HG02973 (cell line): ENCODE data around the gene PPP1R9B.

Experiments used
- ATAC-seq: cut with Tn5 transposase; IDR thresholded peaks from one replicate; pipeline ENCODE4 v1.9.1; 2021; ENCODE audit warnings: moderate library complexity; ENCODE audit not compliant: unreplicated experiment

The PPP1R9B gene

DNA sequence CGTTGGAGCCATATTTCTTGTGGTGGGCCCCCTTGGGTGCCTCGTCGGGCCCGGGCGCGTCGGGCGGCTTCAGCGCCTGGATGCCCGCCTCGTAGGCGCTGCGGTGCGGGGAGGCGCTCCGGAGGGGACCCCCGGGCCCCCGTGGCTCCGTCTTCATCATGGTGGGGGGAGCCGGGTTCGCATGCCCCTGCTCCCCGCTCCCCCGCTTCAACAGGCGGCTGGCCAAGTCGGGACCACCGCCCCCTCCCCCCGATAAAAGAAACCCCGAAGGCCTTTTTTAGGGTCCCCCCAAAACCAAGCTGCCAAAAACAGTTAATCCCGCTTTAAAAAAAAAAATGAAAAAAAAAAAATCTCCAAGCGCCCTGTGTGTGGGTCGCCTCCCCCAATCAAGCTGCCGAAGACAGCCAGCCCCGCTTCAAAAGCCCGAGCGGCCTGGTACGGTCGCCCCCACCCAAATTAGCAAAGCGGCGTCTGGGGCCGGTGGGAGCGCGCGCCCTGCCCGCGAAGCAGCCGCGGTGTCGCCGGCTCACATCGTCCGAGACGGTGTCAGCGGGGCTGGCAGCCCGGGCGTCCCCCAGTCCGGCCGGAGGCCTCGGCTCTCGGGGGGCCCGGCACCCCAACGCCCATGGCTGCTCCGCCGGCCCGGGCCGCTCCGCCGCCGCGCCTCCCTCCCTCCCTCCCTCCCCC, at the start of gene PPP1R9B:
TSS of gene PPP1R9B (minus strand) at position 324 of the 687 bp plus-strand sequence. CDS start at position 160, 164 bp downstream.
- ATAC-seq: no peak

GRCh38 chr17:50199803-50200456, 49.5 kb upstream of the PPP1R9B start:
- ATAC-seq: peak; percentile 24

- ATAC-seq: no peak
These were observed 48.8 kb upstream of the PPP1R9B start for GRCh38 chr17:50199211-50199802.

DNA sequence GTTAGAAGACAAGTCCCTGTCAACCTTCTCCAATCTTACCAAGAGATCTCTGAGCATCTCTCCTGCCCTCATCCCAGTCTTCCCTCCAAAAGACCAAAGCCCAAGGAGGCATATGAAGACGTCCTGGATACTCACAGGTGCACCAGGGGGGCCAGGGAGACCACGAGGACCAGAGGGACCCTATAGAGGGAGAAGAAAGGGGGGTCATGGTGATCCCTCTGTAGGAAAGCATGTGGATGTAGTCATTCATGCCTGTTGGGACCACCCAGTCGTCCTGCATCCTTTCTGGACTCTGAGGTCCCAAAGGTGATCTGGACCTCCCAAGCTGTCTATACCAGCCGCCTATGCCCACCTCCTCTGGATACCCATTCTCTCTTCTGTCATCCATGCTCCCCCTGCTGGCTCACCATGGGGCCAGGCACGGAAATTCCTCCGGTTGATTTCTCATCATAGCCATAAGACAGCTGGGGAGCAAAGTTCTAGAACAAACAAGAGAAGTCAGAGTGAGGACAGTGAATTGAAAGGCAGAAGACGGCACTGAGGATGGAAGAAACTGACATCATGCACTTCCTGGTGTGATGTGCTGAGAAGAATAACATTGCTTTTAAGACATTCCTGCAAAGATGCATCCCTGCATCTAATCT, 47.7 kb upstream of the PPP1R9B start:
- no peak for ATAC-seq

GRCh38 chr17:50196826-50197225, 46.3 kb upstream of the PPP1R9B start:
- no peak for ATAC-seq

DNA sequence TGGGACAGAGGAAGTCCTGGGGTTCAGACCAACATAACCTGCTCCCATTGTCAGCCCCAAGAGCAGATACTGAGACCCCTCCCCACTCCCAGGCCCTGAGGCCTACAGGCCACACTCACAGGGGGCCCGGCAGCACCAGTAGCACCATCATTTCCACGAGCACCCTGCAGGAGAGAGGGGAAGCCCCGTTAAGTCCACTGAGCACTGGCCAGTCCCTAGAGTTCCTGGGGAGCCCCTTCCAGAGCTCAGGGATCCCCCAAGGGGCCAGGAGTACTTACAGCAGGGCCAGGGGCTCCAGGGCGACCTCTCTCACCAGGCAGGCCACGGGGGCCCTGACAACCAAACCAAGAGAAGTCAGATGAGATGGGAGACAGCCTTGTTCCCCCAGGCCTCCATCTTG, 45.6 kb upstream of the PPP1R9B start:
- no peak for ATAC-seq

DNA sequence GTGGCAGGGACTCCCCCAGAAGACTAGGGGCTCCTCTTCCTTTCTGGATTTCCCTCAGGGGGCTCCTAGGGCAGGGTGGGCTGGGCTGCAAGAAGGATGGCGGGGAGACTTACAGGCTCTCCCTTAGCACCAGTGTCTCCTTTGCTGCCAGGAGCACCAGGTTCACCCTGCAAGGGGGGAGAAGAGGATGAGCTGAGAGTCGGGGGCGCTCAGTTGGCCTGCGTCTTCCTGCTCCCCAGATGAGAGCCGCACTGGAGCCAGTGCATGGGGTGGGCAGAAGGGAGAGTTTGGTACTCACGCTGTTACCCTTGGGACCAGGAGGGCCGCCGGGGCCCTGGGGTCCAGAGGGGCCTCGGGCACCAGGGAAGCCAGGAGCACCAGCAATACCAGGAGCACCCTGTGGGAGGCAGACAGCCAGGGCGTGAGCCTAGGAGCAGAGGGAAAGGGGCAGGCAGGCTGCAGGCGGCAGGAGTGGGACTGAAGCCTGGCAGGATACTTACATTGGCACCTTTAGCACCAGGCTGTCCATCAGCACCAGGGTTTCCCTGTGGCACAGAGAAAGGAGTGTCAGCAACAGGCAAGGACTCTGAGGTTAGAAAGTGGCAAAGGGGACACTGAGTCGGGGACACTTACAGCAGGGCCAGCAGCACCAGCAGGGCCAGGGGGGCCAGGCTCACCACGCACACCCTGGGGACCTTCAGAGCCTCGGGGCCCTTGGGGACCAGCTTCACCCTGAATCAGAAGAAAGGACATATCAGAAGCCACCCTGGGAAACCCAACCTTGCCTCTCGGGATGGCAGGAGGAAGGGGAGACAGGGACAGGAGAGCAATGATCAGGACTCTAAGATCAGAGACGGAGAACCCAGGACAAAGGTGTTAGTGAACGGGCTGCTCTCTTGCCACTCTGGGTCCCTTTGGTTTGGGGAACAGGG, 44.7 kb upstream of the PPP1R9B start:
- no peak for ATAC-seq

DNA sequence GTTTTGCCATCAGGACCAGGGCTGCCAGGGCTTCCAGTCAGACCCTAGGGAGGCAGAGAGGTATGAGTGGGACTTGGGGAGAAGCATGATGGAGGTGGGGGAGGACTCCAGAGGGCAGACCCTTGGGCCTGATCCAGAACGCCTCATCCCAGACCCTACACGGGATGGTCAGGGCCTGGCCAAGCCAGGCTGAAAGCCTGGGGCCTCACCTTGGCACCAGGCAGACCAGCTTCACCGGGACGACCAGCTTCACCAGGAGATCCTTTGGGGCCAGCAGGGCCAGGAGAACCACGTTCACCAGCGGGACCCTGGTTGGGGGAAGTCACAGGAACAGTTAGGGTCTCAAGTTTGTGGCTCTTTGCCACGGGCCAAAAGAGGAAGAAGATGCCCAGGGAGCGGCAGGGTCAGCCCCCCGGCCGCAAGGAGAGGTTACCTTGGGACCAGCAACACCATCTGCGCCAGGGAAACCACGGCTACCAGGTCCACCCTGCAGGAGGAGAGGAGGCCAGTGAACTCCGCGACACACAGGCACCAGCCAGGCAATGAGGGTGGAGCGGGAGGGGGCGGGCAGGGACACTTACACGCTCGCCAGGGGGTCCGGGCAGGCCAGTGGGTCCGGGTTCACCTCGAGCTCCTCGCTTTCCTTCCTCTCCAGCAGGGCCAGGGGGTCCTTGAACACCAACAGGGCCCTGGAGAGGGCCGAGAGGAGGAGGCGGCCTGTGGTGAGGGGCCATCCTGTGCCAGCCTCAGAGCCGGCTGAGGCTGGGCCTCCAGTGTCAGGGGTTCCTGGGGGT, 43.9 kb upstream of the PPP1R9B start:
- ATAC-seq: no peak

DNA sequence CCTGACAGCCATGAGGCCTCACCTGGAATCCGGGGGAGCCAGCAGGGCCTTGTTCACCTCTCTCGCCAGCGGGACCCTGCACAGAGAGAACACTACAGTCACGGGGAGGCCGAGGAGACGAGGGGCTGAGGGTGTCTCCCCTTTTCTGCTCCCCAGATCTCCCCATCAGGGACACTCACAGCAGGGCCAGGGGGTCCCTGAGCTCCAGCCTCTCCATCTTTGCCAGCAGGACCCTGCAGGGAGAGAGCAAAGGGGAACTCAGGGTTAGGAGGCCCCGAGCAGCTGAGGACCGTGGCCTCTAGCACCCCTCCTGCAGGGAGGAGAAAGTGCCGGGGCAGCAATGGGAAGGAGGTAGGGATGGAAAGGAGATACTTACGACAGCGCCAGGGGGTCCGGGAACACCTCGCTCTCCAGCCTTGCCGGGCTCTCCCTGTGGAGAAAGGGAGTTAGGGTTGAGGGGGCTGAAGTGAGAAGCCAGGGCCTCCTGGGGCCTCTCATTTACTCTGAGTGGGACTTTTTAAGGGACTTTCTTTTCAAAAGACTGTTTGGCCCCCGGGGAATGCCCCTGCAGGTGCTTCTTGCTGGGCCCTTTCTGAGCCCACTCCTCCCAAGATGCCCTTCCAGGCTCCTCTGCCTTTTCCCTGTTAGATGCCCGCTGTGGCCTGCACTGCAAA, 42.3 kb upstream of the PPP1R9B start:
- ATAC-seq: no peak

DNA sequence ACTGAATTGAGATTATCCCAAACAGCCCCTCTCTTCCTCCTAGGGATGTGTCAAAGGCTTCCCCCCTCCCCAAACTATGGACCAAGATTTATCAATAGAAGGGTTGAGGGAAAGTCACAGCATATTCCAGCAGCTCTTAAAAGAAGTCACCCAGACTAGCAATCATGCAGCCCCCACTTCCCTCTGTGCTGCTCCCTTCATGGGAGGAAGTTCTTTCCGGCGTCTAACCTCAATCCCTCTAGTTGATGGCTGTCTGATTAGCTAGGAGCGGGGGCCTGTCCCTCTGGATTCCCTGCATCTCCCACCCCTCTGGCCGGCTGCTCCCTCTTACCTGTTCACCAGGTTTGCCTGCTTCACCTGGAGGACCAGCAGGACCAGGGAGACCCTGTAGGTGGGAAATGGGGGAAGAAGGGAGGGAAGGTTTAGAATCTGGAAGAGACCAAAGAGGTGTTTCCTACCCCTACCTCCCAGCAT, 41.7 kb upstream of the PPP1R9B start:
- ATAC-seq: no peak

DNA sequence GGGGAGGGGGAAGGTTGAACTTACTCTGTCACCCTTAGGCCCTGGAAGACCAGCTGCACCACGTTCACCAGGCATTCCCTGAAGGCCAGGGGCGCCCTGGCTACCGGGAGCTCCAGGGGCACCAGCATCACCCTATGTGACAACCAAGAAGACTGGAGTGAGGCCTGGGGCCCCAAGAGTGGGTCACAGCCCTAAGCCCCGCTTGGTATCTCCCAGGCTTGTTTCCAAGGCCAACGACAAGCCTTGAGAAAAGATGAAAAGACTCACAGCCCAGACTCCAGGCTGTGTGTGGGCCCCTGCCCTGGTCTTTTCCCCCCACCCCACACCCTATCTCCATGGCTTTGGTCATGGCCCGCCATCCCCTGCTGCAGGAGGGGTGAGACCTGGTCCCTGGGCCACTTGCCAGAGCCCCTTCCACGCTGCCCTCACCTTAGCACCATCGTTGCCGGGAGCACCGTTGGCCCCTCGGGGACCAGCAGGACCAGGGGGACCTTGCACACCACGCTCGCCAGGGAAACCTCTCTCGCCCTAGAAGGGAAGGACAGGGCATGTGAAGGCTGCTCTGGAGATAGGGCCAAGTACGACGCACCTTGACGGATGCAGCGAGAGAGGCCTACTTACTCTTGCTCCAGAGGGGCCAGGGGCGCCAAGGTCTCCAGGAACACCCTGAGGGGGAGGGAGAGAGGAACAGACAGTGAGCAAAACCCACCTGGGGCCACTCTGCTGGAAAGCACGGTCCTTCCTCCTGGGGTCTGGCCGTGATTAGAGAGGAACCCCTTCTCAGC, 41.1 kb upstream of the PPP1R9B start:
- ATAC-seq: no peak

GRCh38 chr17:50190603-50191358, 40.3 kb upstream of the PPP1R9B start:
- no peak for ATAC-seq

DNA sequence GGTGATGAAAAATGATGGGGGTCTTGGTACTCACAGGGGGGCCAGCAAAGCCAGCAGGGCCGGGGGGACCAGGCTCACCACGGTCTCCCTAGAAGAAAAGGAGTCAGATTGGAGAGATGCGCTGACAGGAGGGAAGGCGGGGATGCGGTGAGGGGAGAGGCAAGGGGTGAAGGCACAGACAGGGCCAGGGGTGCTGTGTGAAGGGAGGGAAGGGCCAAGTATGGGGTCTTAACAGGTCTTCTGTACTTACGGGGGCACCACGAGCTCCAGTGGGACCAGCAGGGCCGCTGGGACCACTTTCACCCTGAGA, 39.8 kb upstream of the PPP1R9B start:
- no peak for ATAC-seq

DNA sequence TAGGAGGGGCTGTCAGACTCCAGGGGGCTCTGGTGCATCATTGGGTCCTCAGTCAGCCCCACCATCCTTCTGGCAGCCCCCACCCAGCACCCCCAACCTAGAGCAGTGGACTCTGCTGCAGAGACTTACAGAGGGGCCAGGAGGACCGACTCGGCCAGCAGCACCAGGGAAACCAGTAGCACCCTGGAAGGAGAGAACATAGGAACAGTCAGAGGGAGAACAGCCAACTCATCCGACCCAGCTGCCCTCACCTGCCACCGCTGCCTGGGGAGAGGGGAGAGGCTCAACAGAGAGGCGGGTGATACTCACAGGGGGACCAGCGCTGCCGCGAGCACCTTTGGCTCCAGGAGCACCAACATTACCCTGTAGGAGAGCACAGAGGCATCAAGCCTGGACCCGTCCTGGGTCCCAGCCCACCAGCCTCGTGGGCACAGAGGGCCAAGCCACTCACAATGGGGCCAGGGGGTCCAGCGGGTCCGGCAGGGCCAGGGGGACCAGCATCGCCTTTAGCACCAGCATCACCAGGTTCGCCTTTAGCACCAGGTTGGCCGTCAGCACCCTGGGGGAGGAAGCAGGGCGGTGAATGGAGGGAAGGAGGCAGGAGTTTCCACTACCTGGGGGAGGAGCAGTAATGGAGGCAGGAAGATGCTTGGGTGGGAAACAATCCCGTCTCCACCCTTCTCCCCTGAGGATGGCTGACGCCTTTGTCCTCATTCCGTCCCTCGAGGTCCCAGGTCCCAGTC, 39.2 kb upstream of the PPP1R9B start:
- ATAC-seq: no peak

DNA sequence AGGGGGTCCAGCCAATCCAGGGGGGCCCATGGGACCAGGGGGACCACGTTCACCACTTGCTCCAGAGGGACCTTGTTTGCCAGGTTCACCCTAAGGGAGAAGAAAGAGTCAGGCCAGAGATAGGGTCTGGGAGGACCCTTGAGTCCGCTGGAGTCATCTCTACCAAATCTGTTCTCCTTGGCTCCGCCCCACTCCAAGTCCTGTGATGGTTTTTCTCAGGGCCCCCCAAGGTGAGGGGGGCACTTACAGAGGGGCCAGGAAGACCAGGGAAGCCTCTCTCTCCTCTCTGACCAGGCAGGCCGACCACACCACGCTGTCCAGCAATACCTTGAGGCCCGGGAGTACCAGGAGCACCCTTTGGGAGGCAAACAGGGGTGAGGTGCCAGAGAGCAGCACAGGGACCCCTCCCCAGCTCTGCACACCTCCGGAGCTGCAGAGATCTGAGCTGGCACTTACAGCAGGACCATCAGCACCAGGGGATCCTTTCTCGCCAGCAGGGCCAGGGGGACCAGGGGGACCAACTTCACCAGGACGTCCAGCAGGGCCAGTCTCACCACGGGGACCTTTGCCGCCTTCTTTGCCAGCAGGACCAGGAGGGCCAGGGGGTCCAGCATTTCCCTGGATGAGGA, 38.6 kb upstream of the PPP1R9B start:
- no peak for ATAC-seq

DNA sequence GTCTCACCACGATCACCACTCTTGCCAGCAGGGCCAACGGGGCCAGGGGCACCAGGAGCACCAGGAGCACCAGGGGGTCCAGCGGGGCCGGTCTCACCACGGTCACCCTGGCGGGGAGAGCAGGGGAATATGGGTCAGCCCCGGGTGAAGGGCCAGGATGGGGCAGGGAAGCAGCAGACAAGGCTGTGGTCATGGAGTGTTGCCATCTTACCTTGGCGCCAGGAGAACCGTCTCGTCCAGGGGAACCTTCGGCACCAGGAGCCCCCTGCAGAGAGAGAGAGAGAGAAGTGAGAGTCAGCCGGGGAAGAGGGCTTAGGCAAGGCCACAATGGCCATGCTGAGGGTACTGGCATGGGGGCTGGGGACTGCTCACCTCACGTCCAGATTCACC, 38.0 kb upstream of the PPP1R9B start:
- ATAC-seq: no peak
